ENCODE results near the gene HMGN1.

The HMGN1 gene

GRCh38 chr21:39381009-39381408 is 32.1 kb upstream of the HMGN1 start:
- Histone ChIP-seq H3K27ac (ENCODE audit: low read depth, low read length, poor library complexity, severe bottlenecking) (no peak overlapping the region), H2AFZ (ENCODE audit: low read length) (no peak overlapping the region), H3K4me1 (ENCODE audit: insufficient read depth, low read length, severe bottlenecking) (peaks cover 21% of the 10 kb centered on the region), H3K9me2 (ENCODE audit: low read depth, low read length) (no peaks in the 10 kb centered on the region), H3K9me3 (ENCODE audit: low read length) (no peaks in the 10 kb centered on the region), H3K36me3 (ENCODE audit: insufficient read depth, low read length) (no peaks in the 10 kb centered on the region), H3K9ac (ENCODE audit: low read length) (peak overlapping the region; percentile 74), H3K79me2 (ENCODE audit: insufficient read depth, low read length) (no peaks in the 10 kb centered on the region), H3K27me3 (ENCODE audit: insufficient read depth, low read length) (no peaks in the 10 kb centered on the region), H3K4me3 (ENCODE audit: low read depth, low read length, poor library complexity, severe bottlenecking) (peak overlapping the region; percentile 79), H3K4me2 (ENCODE audit: low read length) (peak overlapping the region; percentile 77), H3F3A (ENCODE audit: insufficient read depth, low read length) (0 out of 2 replicates have a peak, but pooled peaks cover 6% of the 10 kb centered on the region), H4K20me1 (ENCODE audit: insufficient read depth, low read length) (no peaks in the 10 kb centered on the region)
- TF ChIP-seq EZH2 (IDR thresholded peaks at IDR 0.05; ENCODE audit: borderline replicate concordance, low read length), result no peak
- no peak for TF ChIP-seq CTCF (IDR thresholded peaks at IDR 0.05; ENCODE audit: low read length)

- Histone ChIP-seq H2AFZ (ENCODE audit: low read length) (peak overlapping the region; percentile 19; the same call in 1 of the 2 replicates), H3K9me2 (ENCODE audit: low read depth, low read length) (no peaks in the 10 kb centered on the region), H3K9ac (ENCODE audit: low read length) (peak overlapping the region; percentile 74), H3K36me3 (ENCODE audit: insufficient read depth, low read length) (no peaks in the 10 kb centered on the region), H3K4me2 (ENCODE audit: low read length) (peak overlapping the region; percentile 77), H3K79me2 (ENCODE audit: insufficient read depth, low read length) (no peaks in the 10 kb centered on the region), H3K27me3 (ENCODE audit: insufficient read depth, low read length) (no peaks in the 10 kb centered on the region), H3K4me1 (ENCODE audit: insufficient read depth, low read length, severe bottlenecking) (peaks cover 13% of the 10 kb centered on the region), H3F3A (ENCODE audit: insufficient read depth, low read length) (0 out of 2 replicates have a peak, but pooled peaks cover 6% of the 10 kb centered on the region), H4K20me1 (ENCODE audit: insufficient read depth, low read length) (no peaks in the 10 kb centered on the region), H3K9me3 (ENCODE audit: low read length) (no peaks in the 10 kb centered on the region), H3K4me3 (ENCODE audit: low read depth, low read length, poor library complexity, severe bottlenecking) (peak overlapping the region; percentile 79), H3K27ac (ENCODE audit: low read depth, low read length, poor library complexity, severe bottlenecking) (no peak overlapping the region)
- TF ChIP-seq CTCF (IDR thresholded peaks at IDR 0.05; ENCODE audit: low read length) (no peak), EZH2 (IDR thresholded peaks at IDR 0.05; ENCODE audit: borderline replicate concordance, low read length) (no peak)
These were observed 31.4 kb upstream of the HMGN1 start for GRCh38 chr21:39379986-39380891.

GRCh38 chr21:39377444-39378050 is 28.7 kb upstream of the HMGN1 start:
- no peak overlapping the region for H2AFZ ChIP-seq (ENCODE audit: low read length)
- H3K9me3 ChIP-seq (ENCODE audit: low read length), result no peaks in the 10 kb centered on the region
- H3K27me3 ChIP-seq (ENCODE audit: insufficient read depth, low read length), result no peaks in the 10 kb centered on the region
- H3F3A ChIP-seq (ENCODE audit: insufficient read depth, low read length), result no peaks in the 10 kb centered on the region
- no peak overlapping the region for H3K4me3 ChIP-seq (ENCODE audit: low read depth, low read length, poor library complexity, severe bottlenecking)
- no peaks in the 10 kb centered on the region for H3K36me3 ChIP-seq (ENCODE audit: insufficient read depth, low read length)
- H3K4me2 ChIP-seq (ENCODE audit: low read length), result no peak overlapping the region
- no peak overlapping the region for H3K27ac ChIP-seq (ENCODE audit: low read depth, low read length, poor library complexity, severe bottlenecking)
- no peaks in the 10 kb centered on the region for H3K9me2 ChIP-seq (ENCODE audit: low read depth, low read length)
- TF ChIP-seq CTCF (IDR thresholded peaks at IDR 0.05; ENCODE audit: low read length) (no peak), EZH2 (IDR thresholded peaks at IDR 0.05; ENCODE audit: borderline replicate concordance, low read length) (no peak)
- H3K9ac ChIP-seq (ENCODE audit: low read length), result no peak overlapping the region
- H4K20me1 ChIP-seq (ENCODE audit: insufficient read depth, low read length), result no peaks in the 10 kb centered on the region
- peaks cover 25% of the 10 kb centered on the region for H3K4me1 ChIP-seq (ENCODE audit: insufficient read depth, low read length, severe bottlenecking)
- H3K79me2 ChIP-seq (ENCODE audit: insufficient read depth, low read length), result no peaks in the 10 kb centered on the region
